ENCODE measurements around the gene SMG6. TPM values are rescaled to one million over a fixed set of nuclear protein-coding genes. Genes with fewer than 3 reads are reported as not detected.

The SMG6 gene
- total and polyA plus RNA-seq, 8 donors, result 8.4 to 19.8 (median 12.1) TPM

GRCh38 chr17:2067048-2067561 lies 236.5 kb downstream of the SMG6 start:
- WGBS, 2 donors, result 81% methylated on average over 14 of the region's 14 CpGs
- DNase-seq (no peak), ATAC-seq (no peak), FAIRE-seq (no peak)
- no peaks in the 10 kb centered on the region for H3K9me3 ChIP-seq
- peaks cover 0 to 4% (median 0%) of the 10 kb centered on the region in 3 donors for H3K4me1 ChIP-seq
- no peak for TF ChIP-seq CTCF (IDR thresholded peaks at IDR 0.05)
- intact Hi-C loops (cut with DNase I), result loop anchor here in 1 of 3 donors (10.0 kb wide), 1 partner anchor 168 kb away; no protein-coding TSS in a partner anchor
- H3K4me3 ChIP-seq, result no peak overlapping the region
- peak overlapping the region in 1 of 4 donors; percentile 58 for H3K27ac ChIP-seq
- H3K36me3 ChIP-seq, result peaks cover 0 to 11% (median 0%) of the 10 kb centered on the region in 3 donors
- H3K27me3 ChIP-seq, result no peaks in the 10 kb centered on the region

- no peak for FAIRE-seq
- H3K4me3 ChIP-seq, result no peak overlapping the region
- no peak overlapping the region for H3K27ac ChIP-seq
- TF ChIP-seq CTCF (IDR thresholded peaks at IDR 0.05), result no peak
- no peaks in the 10 kb centered on the region for H3K9me3 ChIP-seq
- WGBS, 2 donors, result 79 to 84% methylated on average over 10 of the region's 10 CpGs
- intact Hi-C loops (cut with DNase I), result loop anchor here in 1 of 3 donors (10.0 kb wide), 1 partner anchor 169 kb away; no protein-coding TSS in a partner anchor
- no peak for ATAC-seq
- peaks cover 0 to 2% (median 0%) of the 10 kb centered on the region in 3 donors for H3K4me1 ChIP-seq
- peaks cover 0 to 19% (median 0%) of the 10 kb centered on the region in 3 donors for H3K36me3 ChIP-seq
- H3K27me3 ChIP-seq, result no peaks in the 10 kb centered on the region
- no peak for DNase-seq
Measured at GRCh38 chr17:2065949-2066400, 237.6 kb downstream of the SMG6 start.

- ATAC-seq, result peak in 3 of 4 donors; percentile 17 to 41 (median 30)
- no peak for FAIRE-seq
- 80 to 88% methylated on average over 24 of the region's 24 CpGs for WGBS, 2 donors
- no peaks in the 10 kb centered on the region for H3K4me1 ChIP-seq
- no peak overlapping the region for H3K27ac ChIP-seq
- no peaks in the 10 kb centered on the region for H3K27me3 ChIP-seq
- TF ChIP-seq CTCF (IDR thresholded peaks at IDR 0.05), result peak in 1 of 4 donors; percentile 8
- H3K36me3 ChIP-seq, result peaks cover 0 to 21% (median 0%) of the 10 kb centered on the region in 3 donors
- H3K9me3 ChIP-seq, result no peaks in the 10 kb centered on the region
- H3K4me3 ChIP-seq, result no peak overlapping the region
- intact Hi-C loops (cut with DNase I), result loop anchor here in 1 of 3 donors (10.0 kb wide), 1 partner anchor 170 kb away; no protein-coding TSS in a partner anchor
- no peak for DNase-seq
Measured at GRCh38 chr17:2064980-2065785, 238.4 kb downstream of the SMG6 start.

GRCh38 chr17:2064520-2064971 lies 239.0 kb downstream of the SMG6 start:
- FAIRE-seq (no peak), ATAC-seq (no peak), DNase-seq (no peak)
- TF ChIP-seq CTCF (IDR thresholded peaks at IDR 0.05), result no peak
- H3K4me3 ChIP-seq, result no peak overlapping the region
- H3K4me1 ChIP-seq, result no peaks in the 10 kb centered on the region
- H3K27ac ChIP-seq, result no peak overlapping the region
- intact Hi-C loops (cut with DNase I), result loop anchor here in 1 of 3 donors (10.0 kb wide), 1 partner anchor 170 kb away; no protein-coding TSS in a partner anchor
- WGBS, 2 donors, result 89 to 92% methylated on average over 6 of the region's 6 CpGs
- H3K36me3 ChIP-seq, result peaks cover 0 to 21% (median 0%) of the 10 kb centered on the region in 3 donors
- no peaks in the 10 kb centered on the region for H3K27me3 ChIP-seq
- no peaks in the 10 kb centered on the region for H3K9me3 ChIP-seq
